ENCODE results near the gene CEPT1.
A peak's percentile ranks its signal among the peaks of the same experiment; 100 is the strongest.
"Not testable (repeated sequence)": the region's sequence is repeated elsewhere in the genome, so short reads cannot be mapped to it uniquely, and the experiment has no call there.

Gene CEPT1

DNA sequence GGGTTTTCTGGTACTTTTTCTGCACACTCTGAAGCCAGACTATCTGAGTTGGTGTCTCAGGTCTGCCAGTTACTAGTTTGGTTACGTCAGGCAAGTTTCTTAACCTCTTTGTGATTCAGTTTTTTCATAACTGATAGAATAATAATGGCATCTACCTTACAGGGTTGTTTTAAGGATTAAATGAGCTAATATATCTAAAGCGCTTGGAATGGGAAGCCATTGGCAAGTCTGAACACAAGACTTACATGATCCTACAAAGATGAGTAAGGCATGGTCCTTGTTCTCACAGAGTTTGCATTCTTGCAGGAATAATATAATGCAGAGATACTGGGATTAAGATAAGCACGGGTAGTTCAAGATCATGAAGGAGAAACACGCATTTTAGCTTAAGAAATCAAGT, 69.6 kb downstream of the CEPT1 start:
- DNase-seq (ENCODE audit: low read depth): no peak

DNA sequence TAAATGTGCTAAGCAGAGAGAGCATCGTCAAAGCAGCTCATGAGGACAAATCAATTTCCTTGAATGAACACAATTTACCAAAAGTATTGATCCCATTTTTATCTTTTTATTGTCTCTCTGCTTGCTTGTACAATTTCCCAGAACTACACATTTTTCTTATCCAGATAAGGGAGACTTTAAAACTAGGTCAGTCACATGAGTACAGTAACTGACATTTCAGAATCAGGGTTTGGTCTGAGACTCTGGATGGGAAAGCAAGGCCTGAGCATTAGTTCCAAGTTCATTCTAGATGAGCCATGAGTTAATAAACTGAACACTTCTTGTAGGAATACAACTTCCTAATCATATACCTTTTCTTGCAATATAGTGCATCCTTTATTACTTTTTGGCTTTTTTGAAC, 71.9 kb downstream of the CEPT1 start:
- DNase-seq (ENCODE audit: low read depth): no peak

DNA sequence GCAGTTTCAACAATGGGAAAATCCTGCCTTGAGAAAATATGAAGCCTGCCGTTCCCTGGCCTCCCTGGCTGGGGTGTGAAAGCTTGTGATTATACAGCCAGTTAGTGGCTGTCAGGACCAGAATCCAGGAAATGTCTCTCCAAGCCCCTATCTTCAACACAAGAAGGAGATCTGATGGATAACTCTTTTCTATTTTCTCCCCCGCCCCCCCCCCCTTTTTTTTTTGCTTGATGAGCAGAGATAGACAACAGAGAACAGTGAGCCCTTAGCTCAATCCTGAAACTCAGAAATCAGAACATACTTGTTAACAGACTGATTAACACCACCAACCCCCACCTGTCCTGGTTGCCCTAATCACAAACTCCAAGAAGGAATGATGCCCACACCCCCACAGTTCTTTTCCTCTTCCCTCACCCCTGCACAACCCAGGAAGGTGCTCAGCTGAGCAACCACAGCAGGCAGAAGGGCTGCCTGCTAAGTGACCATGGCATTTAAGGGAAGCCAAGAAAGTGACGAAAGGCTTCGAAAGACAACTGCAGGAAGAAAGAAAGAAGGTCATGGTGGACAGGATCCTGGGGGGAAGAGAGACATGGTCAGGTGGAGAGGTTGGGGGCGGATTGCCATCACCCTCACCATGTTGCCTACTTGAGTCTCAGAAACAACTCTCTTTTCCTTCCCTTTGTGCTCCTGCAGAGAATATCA, 72.8 kb downstream of the CEPT1 start:
- no peak for DNase-seq (ENCODE audit: low read depth)

DNA sequence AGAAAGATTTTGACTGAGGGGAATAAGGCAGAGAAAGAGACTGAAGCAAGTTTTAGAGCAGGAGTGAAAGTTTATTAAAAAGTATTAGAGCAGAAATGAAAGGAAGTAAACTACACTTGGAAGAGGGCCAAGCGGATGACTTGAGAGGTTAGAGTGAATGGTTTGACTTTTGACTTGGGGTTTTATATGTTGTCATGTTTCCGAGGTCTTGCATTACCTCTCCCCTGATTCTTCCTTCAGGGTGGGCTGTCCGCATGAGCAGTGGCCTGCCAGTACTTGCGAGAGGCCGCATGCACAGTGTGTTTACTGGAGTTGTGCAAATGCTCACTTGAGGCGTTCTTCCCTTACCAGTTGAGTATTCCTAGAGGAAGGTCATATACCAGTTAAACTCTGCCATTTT, 73.4 kb downstream of the CEPT1 start:
- DNase-seq (ENCODE audit: low read depth): no peak

DNA sequence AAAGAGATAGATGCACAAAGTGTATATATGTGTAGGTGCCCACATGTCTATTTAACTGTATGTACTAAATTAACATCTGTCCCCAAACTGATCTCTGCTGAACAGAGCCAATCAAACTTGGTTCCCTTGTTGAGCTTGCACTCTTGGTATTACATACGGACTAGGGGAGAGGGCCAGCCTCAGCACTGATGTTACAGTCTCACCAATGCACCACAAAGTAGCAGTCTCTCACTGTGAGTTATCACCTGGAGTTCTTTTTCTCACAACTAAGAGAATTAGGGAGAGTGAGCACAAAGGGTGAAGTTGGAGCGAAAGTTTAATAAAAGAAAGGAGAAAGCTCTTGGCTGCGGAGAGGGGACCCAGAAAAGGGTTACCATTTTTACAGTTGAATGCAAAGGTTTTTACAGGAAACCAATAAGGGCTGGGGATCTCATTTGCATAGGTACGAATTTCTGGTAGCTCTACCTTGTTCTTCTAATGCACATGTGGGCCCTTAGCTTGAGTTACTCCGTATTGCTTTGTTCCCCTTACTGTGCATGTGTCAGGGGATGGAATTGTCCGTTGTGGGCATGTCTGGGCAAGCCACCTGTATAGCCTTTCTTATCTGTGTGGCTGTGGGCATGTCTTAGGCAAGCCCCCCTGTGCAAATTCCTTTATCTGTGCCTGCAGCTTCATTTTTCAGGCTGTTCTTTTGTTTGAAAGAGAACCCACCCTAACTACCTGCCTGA, 74.2 kb downstream of the CEPT1 start:
- no peak for DNase-seq (ENCODE audit: low read depth)

DNA sequence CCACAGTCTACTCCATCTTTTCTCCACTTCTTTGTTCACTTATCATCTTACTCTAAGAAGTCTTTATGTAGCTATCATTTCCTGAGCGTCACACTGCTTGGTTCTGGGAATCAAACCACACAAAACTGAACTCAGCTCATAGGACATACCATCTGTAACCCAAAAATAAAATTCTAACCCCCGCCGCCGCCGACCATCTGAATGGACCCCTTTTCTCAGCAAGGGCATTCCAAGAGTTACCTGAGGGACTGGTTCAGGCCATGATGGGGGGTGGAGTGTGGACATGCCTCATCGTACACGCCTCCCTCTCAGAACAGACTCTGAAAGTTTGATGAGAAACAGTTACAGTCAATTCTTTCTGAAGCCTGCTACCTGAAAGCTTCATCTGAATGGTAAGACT, 74.9 kb downstream of the CEPT1 start:
- no peak for DNase-seq (ENCODE audit: low read depth)

DNA sequence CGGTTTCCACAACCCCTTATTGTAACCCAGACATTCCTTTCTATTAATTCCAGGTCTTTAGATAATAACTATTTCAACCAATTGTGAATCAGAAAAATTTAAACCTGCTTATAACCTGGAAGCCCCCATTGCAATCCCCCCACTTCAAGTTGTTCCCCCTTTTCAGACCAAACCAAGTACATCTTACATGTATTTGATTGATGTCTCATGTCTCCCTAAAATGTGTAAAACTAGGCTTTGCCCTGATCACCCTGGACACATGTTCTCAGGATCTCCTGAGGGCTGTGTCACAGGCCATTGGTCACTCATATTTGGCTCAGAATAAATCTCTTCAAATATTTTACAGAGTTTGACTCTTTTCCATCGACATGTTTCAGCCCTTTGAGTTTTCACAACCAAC, 75.3 kb downstream of the CEPT1 start:
- not testable (repeated sequence) for DNase-seq (ENCODE audit: low read depth)

DNA sequence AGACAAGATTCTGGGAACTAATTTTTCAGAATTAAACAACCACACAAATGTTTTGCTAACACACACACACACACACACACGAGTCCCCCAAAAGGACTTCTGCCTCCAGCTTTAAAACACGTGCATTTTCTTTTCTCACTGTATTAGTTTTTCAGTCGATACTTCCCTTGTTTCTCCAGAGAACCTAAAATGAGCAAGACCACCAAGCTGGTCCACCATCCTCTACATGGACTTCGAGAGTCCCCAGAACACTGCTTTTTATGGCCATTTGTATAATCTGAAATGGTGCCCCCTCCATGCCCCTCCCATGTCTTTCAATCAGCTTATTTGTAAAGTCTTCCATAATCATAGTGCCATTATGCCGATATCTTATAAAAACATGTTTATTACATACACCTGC, 76.7 kb downstream of the CEPT1 start:
- no peak for DNase-seq (ENCODE audit: low read depth)

DNA sequence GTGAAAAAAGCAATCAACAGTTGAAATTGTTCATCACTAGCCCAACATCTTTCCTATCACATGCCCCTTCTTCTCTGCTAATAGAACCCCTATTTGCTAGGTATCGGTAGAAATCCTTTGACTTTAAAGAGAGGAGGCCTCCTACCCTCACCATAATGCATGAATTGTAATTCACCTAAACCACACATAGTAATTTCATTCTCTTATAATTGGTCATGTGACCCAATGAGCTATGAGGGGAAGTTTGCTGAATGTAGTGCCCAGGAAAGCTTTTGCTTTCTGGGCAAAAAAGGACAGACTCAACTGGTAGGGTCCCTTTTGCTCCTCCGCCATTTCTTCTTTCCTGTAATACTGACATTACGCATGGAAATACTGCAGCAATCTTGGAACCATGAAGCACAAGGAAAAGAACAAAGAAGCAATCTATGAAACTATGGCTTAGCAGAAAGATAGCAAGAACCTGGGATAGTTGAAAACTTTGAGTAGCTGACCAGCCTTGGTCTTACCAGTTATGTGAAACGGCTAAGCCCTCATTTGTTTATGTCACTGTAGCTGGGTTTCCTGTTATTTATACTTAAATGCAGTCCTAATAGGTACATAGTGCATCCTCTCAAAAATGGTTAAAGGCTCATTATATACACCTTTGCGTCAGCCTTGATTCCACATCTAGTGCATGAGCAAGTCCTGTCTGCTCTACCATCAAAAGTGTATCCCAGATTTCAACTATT, 77.3 kb downstream of the CEPT1 start:
- no peak for DNase-seq (ENCODE audit: low read depth)

DNA sequence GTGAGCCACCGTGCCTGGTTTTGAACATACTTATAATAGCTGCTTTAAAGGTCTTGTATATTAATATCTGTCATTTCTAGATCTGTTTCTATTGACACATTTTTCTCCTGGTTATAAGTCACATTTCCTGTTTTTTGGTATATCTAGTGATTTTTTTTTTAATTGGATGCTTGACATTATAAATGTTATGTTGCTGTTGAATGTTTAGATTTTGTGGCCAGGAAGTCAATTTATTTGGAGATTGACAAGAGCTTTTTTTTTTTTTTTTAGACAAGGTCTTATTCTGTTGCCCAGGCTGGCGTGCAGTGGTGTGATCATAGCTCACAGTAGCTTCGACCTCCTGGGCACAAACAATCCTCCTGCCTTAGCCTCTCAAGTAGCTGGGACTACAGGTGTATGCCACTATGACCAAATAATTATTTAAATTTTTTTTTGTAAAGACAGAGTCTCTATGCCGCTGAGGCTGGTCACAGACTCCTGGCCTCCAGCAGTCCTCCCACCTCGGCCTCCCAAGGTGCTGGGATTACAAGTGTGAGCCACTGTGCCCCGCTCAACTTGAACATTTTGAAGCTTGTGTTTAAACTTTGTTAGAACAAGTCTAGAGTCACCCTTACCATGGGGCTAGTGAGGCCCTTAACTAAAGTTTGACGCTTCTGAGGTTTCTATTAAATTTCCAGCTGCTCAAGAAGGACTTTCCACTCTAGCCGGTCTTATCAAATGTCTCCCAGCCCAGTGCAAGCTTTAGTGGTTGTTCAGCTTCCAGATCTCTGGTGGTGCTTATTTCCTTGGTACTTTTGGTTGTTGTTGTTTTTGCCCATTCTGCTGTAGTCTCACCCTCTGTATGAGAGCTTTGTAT, 78.9 kb downstream of the CEPT1 start:
- no peak for DNase-seq (ENCODE audit: low read depth)

DNA sequence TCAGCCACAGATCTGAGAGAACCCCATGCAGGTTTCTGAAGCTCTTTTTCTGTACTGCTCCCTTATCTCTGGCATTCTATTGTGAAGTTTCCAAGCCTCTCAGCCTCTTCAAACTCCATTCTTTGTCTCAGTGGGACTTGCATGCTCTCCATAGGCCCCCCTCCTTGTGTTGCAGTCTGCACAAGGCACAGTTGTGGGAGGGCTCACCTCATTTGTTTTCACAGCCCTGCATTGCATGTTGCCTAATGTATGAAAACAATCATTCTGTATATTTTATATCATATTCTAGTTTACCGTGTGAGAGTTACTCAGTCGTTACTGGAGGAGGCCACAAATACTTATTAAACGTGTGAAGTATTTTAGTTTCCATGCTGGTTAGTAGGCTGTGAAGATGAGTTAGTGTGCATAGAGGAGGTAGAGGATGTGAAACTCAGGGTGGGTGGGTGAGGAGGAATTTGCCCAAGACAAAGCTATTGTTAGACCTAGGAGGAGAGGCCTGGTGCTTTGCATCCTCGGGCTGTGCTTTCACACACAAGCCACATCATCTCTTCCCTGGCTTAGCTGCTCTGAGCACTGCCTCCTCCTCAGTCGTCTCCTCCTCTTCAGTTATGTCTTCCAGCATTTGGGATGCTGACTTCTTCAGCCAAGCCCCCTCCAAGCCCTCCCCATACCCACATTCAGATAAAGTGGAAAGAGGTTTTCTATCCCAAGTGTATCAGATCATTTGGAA, 79.7 kb downstream of the CEPT1 start:
- no peak for DNase-seq (ENCODE audit: low read depth)

DNA sequence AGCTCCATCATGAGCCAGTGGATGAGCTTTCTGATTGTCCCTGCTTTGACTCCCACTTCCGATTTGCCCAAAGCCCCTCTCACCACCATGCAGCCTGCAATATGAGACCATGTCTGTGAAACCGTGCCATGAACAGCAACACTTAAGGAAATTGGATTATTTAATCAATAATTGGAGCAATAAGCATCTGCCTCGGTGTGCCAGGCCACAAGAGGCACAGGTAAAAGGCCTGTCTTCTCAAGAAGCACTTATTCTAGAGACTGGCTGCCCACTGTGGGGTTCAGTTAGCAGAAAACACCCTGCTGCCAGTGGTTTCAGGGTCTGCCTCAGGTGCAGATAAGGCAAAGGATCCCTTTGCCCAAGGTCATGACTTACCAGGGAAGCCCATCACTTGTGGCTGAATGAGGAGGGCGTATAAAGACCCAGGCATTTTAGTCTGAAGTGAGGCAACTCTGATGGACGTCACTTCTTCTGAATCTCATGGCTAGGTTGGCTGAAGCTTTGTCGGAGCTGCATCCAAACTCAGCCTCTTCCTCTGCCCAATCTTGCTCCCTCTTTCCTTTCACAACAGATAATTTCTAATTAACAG, 80.4 kb downstream of the CEPT1 start:
- DNase-seq (ENCODE audit: low read depth): no peak

DNA sequence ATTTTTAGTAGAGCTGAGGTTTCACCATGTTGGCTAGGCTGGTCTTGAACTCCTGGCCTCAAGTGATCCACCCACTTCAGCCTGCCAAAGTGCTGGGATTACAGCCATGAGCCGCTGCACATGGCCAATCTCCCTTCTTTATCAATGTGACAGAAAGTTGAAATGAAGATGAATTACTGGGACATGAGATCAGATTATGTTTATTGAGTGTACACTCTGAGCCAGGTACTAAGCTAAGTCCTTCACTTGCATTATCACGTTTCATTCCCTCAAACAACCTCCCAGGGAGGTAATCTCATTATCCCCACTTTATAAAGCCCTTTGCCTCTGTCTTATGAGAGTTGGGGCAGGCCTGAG, 81.2 kb downstream of the CEPT1 start:
- no peak for DNase-seq (ENCODE audit: low read depth)

DNA sequence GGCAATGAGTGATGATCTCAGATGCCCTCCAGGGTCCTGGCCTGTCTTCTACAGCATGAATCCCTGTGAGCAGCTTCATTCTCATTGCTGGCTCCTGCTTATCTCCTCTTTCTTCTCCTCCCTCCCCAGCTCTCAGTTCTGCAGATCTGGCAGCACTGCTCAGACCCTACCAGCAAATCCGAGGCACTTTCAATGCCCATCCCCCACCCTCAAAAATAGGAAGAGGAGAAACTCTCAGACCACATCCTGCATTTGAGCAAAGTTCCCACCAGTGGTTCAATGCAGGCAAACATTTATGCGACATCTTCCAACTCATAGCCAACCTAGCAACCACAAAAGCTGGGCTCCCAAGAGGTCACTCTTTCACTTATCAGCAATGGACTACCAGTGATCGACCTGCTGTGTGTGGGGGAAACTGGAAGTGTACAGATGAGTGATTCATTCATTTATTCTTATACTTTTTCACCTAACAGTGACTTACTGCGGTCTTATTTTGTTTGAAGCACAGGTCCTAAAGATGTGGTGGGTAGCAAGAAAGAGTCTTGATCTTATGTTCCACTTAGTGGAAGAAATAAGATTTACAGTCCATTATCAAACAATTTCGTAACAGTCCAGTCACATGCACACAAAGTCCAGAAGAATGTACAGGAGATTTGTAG, 81.7 kb downstream of the CEPT1 start:
- no peak for DNase-seq (ENCODE audit: low read depth)

DNA sequence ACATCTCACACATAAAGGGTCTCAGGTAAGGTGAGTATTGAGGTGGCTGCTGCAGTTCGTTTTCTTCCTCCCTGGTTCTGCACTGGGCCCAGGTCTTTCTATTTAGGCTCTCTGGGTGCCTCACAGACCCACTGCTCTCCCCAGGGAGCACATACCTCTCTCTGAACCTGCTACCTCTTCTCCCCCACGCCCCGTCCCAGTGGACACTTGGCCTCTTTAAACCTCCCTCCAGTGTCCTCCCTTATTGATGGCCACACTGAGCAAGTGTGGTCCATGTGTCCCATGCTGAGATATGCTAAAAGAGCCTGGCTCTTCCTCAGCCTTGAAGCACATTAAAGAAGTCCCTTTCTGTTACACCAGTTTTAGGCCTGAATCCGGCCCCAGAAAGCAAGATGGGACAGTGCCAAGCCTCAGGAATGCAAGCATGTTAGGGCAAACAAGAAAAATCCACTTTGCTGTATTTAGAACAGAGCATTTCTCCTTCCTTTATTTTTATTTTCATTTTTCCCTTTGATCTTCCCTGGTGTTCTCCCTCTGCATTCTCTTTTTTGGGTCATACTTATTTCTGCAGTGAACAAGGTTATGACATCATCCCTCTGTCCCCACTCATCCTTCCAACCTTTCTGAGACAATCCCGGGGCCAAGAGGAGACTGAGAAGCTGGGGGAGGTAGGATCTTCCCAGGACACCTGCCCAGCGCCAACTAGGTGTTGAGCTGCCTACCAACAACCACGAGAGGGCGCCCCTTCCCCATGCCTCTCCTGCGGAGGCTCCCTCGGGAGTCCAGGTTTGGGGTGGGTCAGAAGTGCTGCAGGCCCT, 82.5 kb downstream of the CEPT1 start:
- DNase-seq (ENCODE audit: low read depth): peak; percentile 70

DNA sequence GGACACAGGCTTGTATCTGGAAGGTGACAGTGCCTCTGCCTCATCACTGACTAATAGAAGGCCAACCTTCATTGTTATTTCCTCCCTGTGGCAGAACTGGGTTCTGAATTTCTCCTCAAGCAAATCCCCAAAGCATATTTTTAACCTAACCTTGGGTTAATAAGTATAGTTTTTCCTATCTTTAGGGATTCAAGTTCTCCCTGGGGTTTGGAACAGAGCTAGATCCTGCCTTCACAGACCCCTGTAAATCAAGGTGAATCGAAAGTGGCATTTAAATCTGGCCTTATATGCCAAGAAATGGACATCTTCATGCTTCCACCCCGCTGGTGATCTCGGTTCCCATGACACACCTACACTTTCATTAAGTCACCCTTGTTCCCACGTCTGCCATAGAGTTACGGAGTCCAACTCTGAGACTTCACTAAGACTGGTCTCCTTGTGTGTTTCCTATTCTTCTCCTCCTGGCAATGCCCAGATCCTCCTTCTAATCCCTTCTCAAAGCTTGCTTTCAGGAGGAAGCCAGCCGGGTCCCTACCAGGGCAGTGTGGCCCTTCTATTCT, 83.2 kb downstream of the CEPT1 start:
- DNase-seq (ENCODE audit: low read depth): no peak

DNA sequence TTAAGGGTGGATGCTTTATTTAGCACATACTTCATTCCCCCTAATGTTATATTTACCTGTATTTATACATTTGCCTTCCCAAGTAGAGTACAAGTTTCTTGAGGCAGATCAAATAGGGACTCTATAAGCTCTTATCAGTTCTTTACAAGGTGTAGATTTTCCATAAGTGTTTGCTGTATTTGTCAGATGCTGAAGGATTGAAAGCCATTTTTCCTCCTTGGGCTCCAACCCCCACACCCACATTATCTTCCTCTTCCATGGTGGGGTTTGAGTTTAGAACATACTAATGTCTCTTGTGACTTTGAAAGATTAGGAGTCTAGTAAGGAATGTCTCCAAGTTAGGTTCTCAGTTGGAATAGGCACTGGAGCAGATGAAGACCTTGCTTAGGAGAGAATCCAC, 85.1 kb downstream of the CEPT1 start:
- no peak for DNase-seq (ENCODE audit: low read depth)

DNA sequence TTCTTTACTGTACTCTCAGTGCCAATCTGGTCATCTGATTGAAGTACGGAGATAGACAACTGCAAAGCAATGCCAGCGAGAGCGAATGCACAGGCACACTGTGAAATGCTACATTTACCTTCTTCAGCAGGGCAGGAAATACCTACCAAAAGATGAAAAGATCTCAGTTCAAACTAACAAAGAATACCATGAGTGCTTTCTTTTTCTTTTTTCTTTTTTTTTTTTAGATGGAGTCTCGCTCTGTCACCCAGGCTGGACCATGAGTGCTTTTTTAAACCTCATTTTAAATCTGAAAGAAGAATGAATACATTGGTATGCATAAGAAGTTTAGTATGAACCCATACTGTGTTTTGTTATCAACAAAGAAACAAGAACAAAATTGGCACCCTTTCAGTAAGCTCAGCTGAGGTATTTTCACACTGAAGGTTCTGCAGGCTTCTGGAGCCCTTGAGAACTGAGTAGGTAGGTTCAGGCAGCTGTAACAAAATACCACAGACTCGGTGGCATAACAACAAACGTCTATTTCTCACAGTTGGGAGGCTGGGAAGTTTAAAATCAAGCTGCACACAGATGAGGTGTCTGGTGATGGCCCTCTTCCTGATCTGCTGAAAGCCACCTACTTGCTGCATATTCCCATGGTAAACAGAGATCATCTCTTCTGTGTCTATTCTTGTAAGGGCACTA, 85.8 kb downstream of the CEPT1 start:
- DNase-seq (ENCODE audit: low read depth): no peak

DNA sequence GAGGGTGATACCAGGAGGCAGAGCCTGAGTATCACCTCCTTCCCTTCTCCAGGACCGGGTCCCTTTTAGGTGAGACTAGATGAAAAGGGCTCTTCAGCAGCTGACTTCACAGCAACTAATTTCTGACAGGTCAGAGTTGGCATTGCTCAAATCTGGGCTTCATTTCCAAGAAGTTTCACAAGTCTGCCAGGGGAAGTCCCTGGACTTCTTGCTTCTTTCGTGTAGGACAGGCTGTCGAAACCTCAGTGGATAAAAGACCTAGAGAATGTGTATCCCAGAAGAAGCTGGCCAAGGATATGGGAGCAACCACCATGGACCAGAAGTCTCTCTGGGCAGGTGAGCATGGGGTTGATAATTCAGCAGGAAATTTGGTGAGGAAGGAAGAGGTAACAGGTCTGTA, 87.4 kb downstream of the CEPT1 start, which contains the start of gene CHI3L2:
CHI3L2 (plus strand) TSS at position 280 of the 400 bp plus-strand sequence; CDS start at position 297, 17 bp downstream.
- DNase-seq (ENCODE audit: low read depth): no peak

Measured in activated gamma-delta T cell treated with anti-CD3 and anti-CD28 coated beads, Interleukin-2, amount 50 U/mL, for 16 hours (primary cell).